WTC11 (cell line): ENCODE data around the gene SAP30BP. TPM values are rescaled to one million over a fixed set of nuclear protein-coding genes. Genes with fewer than 3 reads are reported as not detected.

Source experiments
- ATAC-seq: fragments of 200-7000 bp; cut with Tn5 transposase; 2 replicates; pipeline ENCODE4 v1.10.0; 2021; ENCODE audit warnings: mild to moderate bottlenecking, moderate library complexity
- CTCF ChIA-PET: fragments of 300-600 bp; sonication (Branson Sonifier 250); formaldehyde crosslinking; loops from one replicate; lab custom pipeline; 2021; ENCODE audit warnings: antibody characterized with exemption; lab: Charles Lee
- POLR2A ChIA-PET: fragments of 350-600 bp; sonication (Branson Sonifier 250); formaldehyde crosslinking; loops from one replicate; lab custom pipeline; 2021; ENCODE audit warnings: antibody characterized with exemption; lab: Charles Lee
- DNase-seq: peaks from one replicate; pipeline ENCODE4 v3.0.0; 2021; ENCODE audit warnings: low spot score
- H3K27ac Mint-ChIP-seq: 2 replicates; pipeline ENCODE4 v1.8.0; 2021; ENCODE audit warnings: mixed read lengths
- H3K27me3 Mint-ChIP-seq: 2 replicates; pipeline ENCODE4 v1.8.0; 2021; ENCODE audit warnings: low read depth, mild to moderate bottlenecking, moderate library complexity, mixed read lengths
- H3K36me3 Mint-ChIP-seq: 2 replicates; pipeline ENCODE4 v1.8.0; 2021; ENCODE audit warnings: mixed read lengths
- H3K4me1 Mint-ChIP-seq: 2 replicates; pipeline ENCODE4 v1.8.0; 2022; ENCODE audit warnings: mixed read lengths
- H3K4me3 Mint-ChIP-seq: 2 replicates; pipeline ENCODE4 v1.8.0; 2021; ENCODE audit warnings: mild to moderate bottlenecking, moderate library complexity, mixed read lengths
- H3K9me3 Mint-ChIP-seq: 2 replicates; pipeline ENCODE4 v1.8.0; 2021; ENCODE audit warnings: mixed read lengths
- ARID4B ChIP-seq: sonication (generic); formaldehyde crosslinking; IDR thresholded peaks from 2 replicates; pipeline ENCODE4 v1.8.0; 2023; ENCODE audit warnings: missing genetic modification reagents, mild to moderate bottlenecking, borderline replicate concordance
- ATF6 ChIP-seq: sonication (generic); formaldehyde crosslinking; IDR thresholded peaks from 2 replicates; pipeline ENCODE4 v1.8.1; 2023; ENCODE audit warnings: mild to moderate bottlenecking, missing genetic modification reagents
- CREM ChIP-seq: sonication (generic); formaldehyde crosslinking; IDR thresholded peaks from 2 replicates; pipeline ENCODE4 v1.8.1; 2022; ENCODE audit warnings: mild to moderate bottlenecking, missing genetic modification reagents, moderate library complexity
- ELF4 ChIP-seq: sonication (generic); formaldehyde crosslinking; IDR thresholded peaks from 2 replicates; pipeline ENCODE4 v1.8.1; 2022; ENCODE audit warnings: low read depth, mild to moderate bottlenecking, moderate library complexity, missing genetic modification reagents
- EMX1 ChIP-seq: fragments of 250-450 bp; sonication (Bioruptor Pico); IDR thresholded peaks from 2 replicates; pipeline ENCODE4 v1.8.0; 2021; ENCODE audit warnings: mild to moderate bottlenecking
- NFE2L1 ChIP-seq: sonication (generic); formaldehyde crosslinking; IDR thresholded peaks from 2 replicates; pipeline ENCODE4 v1.8.1; 2023; ENCODE audit warnings: missing genetic modification reagents
- NR1H2 ChIP-seq: sonication (generic); formaldehyde crosslinking; IDR thresholded peaks from 2 replicates; pipeline ENCODE4 v1.9.0; 2021; ENCODE audit warnings: mild to moderate bottlenecking, moderate library complexity, missing genetic modification reagents
- NR2C2 ChIP-seq: sonication (generic); formaldehyde crosslinking; IDR thresholded peaks from 2 replicates; pipeline ENCODE4 v1.8.0; 2022; ENCODE audit warnings: mild to moderate bottlenecking, missing genetic modification reagents
- SMAD4 ChIP-seq: sonication (generic); formaldehyde crosslinking; IDR thresholded peaks from 2 replicates; pipeline ENCODE4 v1.8.0; 2022; ENCODE audit warnings: mild to moderate bottlenecking, missing genetic modification reagents
- SP1 ChIP-seq: sonication (generic); formaldehyde crosslinking; conservative IDR thresholded peaks from 2 replicates; pipeline ENCODE4 v1.8.1; 2022; ENCODE audit warnings: missing genetic modification reagents
- TEAD1 ChIP-seq: sonication (generic); formaldehyde crosslinking; IDR thresholded peaks from 2 replicates; pipeline ENCODE4 v1.8.0; 2022; ENCODE audit warnings: mild to moderate bottlenecking, missing genetic modification reagents
- TP53 ChIP-seq: sonication (generic); formaldehyde crosslinking; IDR thresholded peaks from 2 replicates; pipeline ENCODE4 v1.8.1; 2023; ENCODE audit warnings: mild to moderate bottlenecking, missing genetic modification reagents
- USF1 ChIP-seq: sonication (generic); formaldehyde crosslinking; IDR thresholded peaks from 2 replicates; pipeline ENCODE4 v1.8.0; 2022; ENCODE audit warnings: mild to moderate bottlenecking, missing genetic modification reagents
- ZNF263 ChIP-seq: sonication (generic); formaldehyde crosslinking; IDR thresholded peaks from 2 replicates; pipeline ENCODE4 v1.8.1; 2022; ENCODE audit warnings: low read depth, mild to moderate bottlenecking, moderate library complexity, missing genetic modification reagents
- ZSCAN18 ChIP-seq: fragments of 250-450 bp; sonication (Bioruptor Pico); IDR thresholded peaks from 2 replicates; pipeline ENCODE4 v2.1.2; 2022; ENCODE audit warnings: mild to moderate bottlenecking, moderate library complexity
- total RNA-seq: library from RNA; stranded (reverse); gene quantifications from 3 replicates; pipeline ENCODE4 v1.2.3, GENCODE V29; 2021
- TF ChIP-seq, protein P1 (sequence below): sonication (generic); formaldehyde crosslinking; conservative IDR thresholded peaks from 2 replicates; pipeline ENCODE4 v1.8.1; 2023; ENCODE audit warnings: mild to moderate bottlenecking, low read depth, missing genetic modification reagents, moderate library complexity
- TF ChIP-seq, protein P2 (sequence below): fragments of 250-450 bp; sonication (Bioruptor Pico); IDR thresholded peaks from 2 replicates; pipeline ENCODE4 v1.8.0; 2021; ENCODE audit warnings: mild to moderate bottlenecking
- TF ChIP-seq, protein P3 (sequence below): sonication (generic); formaldehyde crosslinking; IDR thresholded peaks from 2 replicates; pipeline ENCODE4 v1.8.0; 2022; ENCODE audit warnings: mild to moderate bottlenecking, missing genetic modification reagents

The SAP30BP gene
- total RNA-seq, 1 experiment from 2014 or later, result 86.8 TPM

DNA sequence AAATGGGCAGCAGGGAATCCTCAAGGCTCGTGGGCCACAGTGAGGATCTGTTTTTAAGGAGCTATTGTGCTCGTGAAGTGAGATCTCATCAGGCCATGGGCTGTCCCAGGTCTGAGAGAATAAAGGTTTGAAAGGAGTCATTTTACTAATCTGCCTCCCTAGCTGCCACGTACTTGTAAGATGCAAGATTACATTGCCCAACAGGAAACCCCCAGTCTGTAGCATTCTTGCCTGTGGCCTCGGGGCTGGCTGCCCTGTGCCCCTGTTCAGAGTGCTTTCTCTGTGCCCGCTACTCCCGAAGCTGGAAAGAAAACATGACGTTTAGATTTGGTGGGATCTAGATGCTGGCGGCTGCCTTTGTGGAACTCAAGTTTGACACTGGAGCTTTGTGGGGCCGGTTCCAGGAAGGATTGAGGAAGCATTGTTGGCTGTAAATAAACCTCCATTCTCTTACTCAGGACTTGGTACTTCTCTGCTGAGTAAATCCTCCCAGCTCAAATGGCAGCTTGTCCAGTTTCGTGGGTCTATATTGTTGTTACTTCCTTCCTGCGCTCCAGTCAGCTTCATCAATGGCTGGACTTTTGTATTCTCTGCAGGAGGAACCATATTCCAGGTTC is 21.2 kb downstream of the SAP30BP start (continued):
- TF ChIP-seq, protein P1, sequence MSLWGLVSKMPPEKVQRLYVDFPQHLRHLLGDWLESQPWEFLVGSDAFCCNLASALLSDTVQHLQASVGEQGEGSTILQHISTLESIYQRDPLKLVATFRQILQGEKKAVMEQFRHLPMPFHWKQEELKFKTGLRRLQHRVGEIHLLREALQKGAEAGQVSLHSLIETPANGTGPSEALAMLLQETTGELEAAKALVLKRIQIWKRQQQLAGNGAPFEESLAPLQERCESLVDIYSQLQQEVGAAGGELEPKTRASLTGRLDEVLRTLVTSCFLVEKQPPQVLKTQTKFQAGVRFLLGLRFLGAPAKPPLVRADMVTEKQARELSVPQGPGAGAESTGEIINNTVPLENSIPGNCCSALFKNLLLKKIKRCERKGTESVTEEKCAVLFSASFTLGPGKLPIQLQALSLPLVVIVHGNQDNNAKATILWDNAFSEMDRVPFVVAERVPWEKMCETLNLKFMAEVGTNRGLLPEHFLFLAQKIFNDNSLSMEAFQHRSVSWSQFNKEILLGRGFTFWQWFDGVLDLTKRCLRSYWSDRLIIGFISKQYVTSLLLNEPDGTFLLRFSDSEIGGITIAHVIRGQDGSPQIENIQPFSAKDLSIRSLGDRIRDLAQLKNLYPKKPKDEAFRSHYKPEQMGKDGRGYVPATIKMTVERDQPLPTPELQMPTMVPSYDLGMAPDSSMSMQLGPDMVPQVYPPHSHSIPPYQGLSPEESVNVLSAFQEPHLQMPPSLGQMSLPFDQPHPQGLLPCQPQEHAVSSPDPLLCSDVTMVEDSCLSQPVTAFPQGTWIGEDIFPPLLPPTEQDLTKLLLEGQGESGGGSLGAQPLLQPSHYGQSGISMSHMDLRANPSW (CRISPR knock-in tag), result no peak
- no peak for TF ChIP-seq EMX1 (CRISPR knock-in tag)
- TF ChIP-seq ARID4B, result no peak
- TF ChIP-seq SP1 (CRISPR knock-in tag), result no peak
- TF ChIP-seq ZNF263 (CRISPR knock-in tag), result no peak
- no peak for TF ChIP-seq TEAD1 (CRISPR knock-in tag)

GRCh38 chr17:75689441-75689873 is 22.3 kb downstream of the SAP30BP start:
- no peak for TF ChIP-seq USF1 (CRISPR knock-in tag)
- TF ChIP-seq NR1H2, result no peak
- no peak for TF ChIP-seq ZSCAN18 (CRISPR knock-in tag)
- TF ChIP-seq, protein P2, sequence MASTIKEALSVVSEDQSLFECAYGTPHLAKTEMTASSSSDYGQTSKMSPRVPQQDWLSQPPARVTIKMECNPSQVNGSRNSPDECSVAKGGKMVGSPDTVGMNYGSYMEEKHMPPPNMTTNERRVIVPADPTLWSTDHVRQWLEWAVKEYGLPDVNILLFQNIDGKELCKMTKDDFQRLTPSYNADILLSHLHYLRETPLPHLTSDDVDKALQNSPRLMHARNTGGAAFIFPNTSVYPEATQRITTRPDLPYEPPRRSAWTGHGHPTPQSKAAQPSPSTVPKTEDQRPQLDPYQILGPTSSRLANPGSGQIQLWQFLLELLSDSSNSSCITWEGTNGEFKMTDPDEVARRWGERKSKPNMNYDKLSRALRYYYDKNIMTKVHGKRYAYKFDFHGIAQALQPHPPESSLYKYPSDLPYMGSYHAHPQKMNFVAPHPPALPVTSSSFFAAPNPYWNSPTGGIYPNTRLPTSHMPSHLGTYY (CRISPR knock-in tag), result no peak
- no peak for TF ChIP-seq NR2C2 (CRISPR knock-in tag)
- TF ChIP-seq CREM, result no peak
- TF ChIP-seq ATF6 (CRISPR knock-in tag), result no peak
- TF ChIP-seq, protein P3, sequence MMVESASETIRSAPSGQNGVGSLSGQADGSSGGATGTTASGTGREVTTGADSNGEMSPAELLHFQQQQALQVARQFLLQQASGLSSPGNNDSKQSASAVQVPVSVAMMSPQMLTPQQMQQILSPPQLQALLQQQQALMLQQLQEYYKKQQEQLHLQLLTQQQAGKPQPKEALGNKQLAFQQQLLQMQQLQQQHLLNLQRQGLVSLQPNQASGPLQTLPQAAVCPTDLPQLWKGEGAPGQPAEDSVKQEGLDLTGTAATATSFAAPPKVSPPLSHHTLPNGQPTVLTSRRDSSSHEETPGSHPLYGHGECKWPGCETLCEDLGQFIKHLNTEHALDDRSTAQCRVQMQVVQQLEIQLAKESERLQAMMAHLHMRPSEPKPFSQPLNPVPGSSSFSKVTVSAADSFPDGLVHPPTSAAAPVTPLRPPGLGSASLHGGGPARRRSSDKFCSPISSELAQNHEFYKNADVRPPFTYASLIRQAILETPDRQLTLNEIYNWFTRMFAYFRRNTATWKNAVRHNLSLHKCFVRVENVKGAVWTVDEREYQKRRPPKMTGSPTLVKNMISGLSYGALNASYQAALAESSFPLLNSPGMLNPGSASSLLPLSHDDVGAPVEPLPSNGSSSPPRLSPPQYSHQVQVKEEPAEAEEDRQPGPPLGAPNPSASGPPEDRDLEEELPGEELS (CRISPR knock-in tag), result no peak
- no peak for TF ChIP-seq NFE2L1 (CRISPR knock-in tag)
- TF ChIP-seq SMAD4 (CRISPR knock-in tag), result no peak
- TF ChIP-seq TP53 (CRISPR knock-in tag), result no peak
- no peak for TF ChIP-seq ELF4
- Mint-ChIP-seq H3K36me3 (no peaks in the 10 kb centered on the region; the same call in 1 of the 2 replicates), H3K4me3 (no peak overlapping the region), H3K27me3 (no peaks in the 10 kb centered on the region), H3K9me3 (no peaks in the 10 kb centered on the region), H3K27ac (no peak overlapping the region), H3K4me1 (peaks cover 16% of the 10 kb centered on the region)
- ATAC-seq (no peak), DNase-seq (no peak)
- ChIA-PET POLR2A (no interaction called here), CTCF (interaction anchor here (3.2 to 5.5 kb wide), 2 partner anchors 58 to 64 kb away, joined by 10 to 25 read pairs; no protein-coding TSS in a partner anchor)
